GM12865 (cell line): ENCODE results near the gene SMARCA4.

ENCODE experiments used
- DNase-seq: peaks from one replicate; pipeline ENCODE4 v3.0.0; 2010; ENCODE audit warnings: low read depth
- H3K4me3 ChIP-seq: 2 replicates; pipeline ENCODE4 v1.5.1; 2011; ENCODE audit warnings: mild to moderate bottlenecking, low read depth, low read length, control low read depth
- CTCF ChIP-seq: IDR thresholded peaks from 2 replicates; pipeline ENCODE4 v1.5.1; 2011; ENCODE audit warnings: low read length, control low read depth, low read depth, inconsistent platforms; ENCODE audit not compliant: insufficient read depth; ENCODE audit errors: missing control alignments

SMARCA4 gene

DNA sequence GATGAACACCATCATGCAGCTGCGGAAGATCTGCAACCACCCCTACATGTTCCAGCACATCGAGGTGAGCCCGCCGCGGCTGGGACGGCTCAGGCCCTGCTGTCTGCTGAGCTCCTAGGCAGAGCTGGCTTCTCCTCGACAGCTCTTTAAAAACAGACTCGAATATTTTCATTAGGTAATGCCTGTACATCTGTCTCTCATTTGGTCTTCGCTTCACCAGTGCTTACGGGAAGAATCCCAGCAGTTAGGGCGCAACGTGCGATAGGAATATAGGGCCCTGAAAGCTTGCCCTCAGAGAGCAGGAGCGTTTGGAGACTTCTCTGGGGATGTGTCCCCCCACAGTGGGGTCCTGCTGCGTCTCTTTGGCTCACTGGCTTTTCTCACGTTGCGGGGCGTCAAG lies 64.6 kb downstream of the SMARCA4 start:
- no peak for TF ChIP-seq CTCF
- H3K4me3 ChIP-seq, result no peak overlapping the region
- DNase-seq, result no peak

- DNase-seq, result no peak
- no peak for TF ChIP-seq CTCF
- H3K4me3 ChIP-seq, result no peak overlapping the region
Observed at GRCh38 chr19:11025997-11026396, 65.2 kb downstream of the SMARCA4 start.

DNA sequence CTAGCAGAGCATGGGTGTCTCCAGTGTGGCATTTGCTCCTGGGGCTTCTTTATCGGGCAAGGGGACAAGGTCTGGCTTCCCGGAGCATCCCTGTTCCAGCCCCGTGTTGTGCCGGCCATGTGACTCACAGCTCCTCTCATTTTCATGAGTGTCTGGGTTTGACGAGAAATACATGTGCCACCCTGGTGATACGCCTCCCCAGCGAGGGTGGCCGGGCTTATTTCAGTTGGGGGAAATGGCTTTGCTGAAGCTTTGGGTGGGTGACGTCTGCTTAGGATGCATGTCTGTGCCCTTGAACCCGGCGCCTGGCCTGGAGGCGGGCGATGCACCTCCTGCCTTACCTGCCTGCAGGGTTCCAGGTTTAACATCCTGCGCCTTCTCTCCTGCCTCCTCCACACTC lies 66.6 kb downstream of the SMARCA4 start:
- no peak overlapping the region for H3K4me3 ChIP-seq
- no peak for DNase-seq
- no peak for TF ChIP-seq CTCF

- DNase-seq, result no peak
- H3K4me3 ChIP-seq, result no peak overlapping the region
- no peak for TF ChIP-seq CTCF
Observed at GRCh38 chr19:11028146-11028545, 67.3 kb downstream of the SMARCA4 start.

GRCh38 chr19:11031421-11032070 lies 70.7 kb downstream of the SMARCA4 start:
- H3K4me3 ChIP-seq, result no peak overlapping the region
- TF ChIP-seq CTCF, result no peak

GRCh38 chr19:11033251-11033650 lies 72.4 kb downstream of the SMARCA4 start:
- no peak for DNase-seq
- TF ChIP-seq CTCF, result no peak
- H3K4me3 ChIP-seq, result no peak overlapping the region

More at GRCh38 chr19:11031421-11032070, 70.7 kb downstream of the SMARCA4 start:
- no peak for DNase-seq

- no peak overlapping the region for H3K4me3 ChIP-seq
- no peak for TF ChIP-seq CTCF
- DNase-seq, result no peak
Observed at GRCh38 chr19:11033763-11034162, 72.9 kb downstream of the SMARCA4 start.
